Breast epithelium (tissue), 3 donors: Measurements from ENCODE around the gene CEP128.

Source experiments
- CTCF ChIP-seq, 3 donors: fragments of 450-650 bp; IDR thresholded peaks; one replicate each; pipeline ENCODE4 v1.5.1; 2016 to 2017; ENCODE audit warnings: antibody characterized with exemption in 3 of 3, mild to moderate bottlenecking in 3 of 3, moderate library complexity in 3 of 3
- POLR2A ChIP-seq: fragments of 450-650 bp; IDR thresholded peaks from one replicate; pipeline ENCODE4 v1.6.1; 2016; ENCODE audit warnings: antibody characterized with exemption, mild to moderate bottlenecking, moderate library complexity
- POLR2AphosphoS5 ChIP-seq, 3 donors: sonication (generic); formaldehyde crosslinking; IDR thresholded peaks; one replicate each; pipeline ENCODE4 v1.6.1; 2017; ENCODE audit warnings: antibody characterized with exemption in 3 of 3

- no peak for TF ChIP-seq CTCF (IDR thresholded peaks at IDR 0.05)
- no peak for TF ChIP-seq POLR2A
- no peak for TF ChIP-seq POLR2AphosphoS5 (IDR thresholded peaks at IDR 0.05)
Observed at GRCh38 chr14:80485764-80486163, 455.8 kb downstream of the CEP128 start.
